IPS-18a (cell line): ENCODE data around the gene POLN.

Source experiments
- H3K27ac ChIP-seq: one replicate; pipeline ENCODE4 v1.5.1; 2013; ENCODE audit warnings: low read length
- H3K27me3 ChIP-seq: one replicate; pipeline ENCODE4 v1.6.1; 2013; ENCODE audit warnings: mild to moderate bottlenecking, low read length; ENCODE audit not compliant: control insufficient read depth, insufficient read depth
- H3K36me3 ChIP-seq: one replicate; pipeline ENCODE4 v1.6.1; 2013; ENCODE audit warnings: low read depth, low read length; ENCODE audit not compliant: control insufficient read depth
- H3K4me1 ChIP-seq: one replicate; pipeline ENCODE4 v1.6.1; 2013; ENCODE audit warnings: low read depth, low read length; ENCODE audit not compliant: control insufficient read depth
- H3K4me3 ChIP-seq: one replicate; pipeline ENCODE4 v1.5.1; 2013; ENCODE audit warnings: low read length
- H3K9ac ChIP-seq: one replicate; pipeline ENCODE4 v1.6.1; 2013; ENCODE audit warnings: mild to moderate bottlenecking, low read length, moderate library complexity
- H3K9me3 ChIP-seq: one replicate; pipeline ENCODE4 v1.6.1; 2013; ENCODE audit warnings: low read depth, low read length; ENCODE audit not compliant: control insufficient read depth

Gene POLN

DNA sequence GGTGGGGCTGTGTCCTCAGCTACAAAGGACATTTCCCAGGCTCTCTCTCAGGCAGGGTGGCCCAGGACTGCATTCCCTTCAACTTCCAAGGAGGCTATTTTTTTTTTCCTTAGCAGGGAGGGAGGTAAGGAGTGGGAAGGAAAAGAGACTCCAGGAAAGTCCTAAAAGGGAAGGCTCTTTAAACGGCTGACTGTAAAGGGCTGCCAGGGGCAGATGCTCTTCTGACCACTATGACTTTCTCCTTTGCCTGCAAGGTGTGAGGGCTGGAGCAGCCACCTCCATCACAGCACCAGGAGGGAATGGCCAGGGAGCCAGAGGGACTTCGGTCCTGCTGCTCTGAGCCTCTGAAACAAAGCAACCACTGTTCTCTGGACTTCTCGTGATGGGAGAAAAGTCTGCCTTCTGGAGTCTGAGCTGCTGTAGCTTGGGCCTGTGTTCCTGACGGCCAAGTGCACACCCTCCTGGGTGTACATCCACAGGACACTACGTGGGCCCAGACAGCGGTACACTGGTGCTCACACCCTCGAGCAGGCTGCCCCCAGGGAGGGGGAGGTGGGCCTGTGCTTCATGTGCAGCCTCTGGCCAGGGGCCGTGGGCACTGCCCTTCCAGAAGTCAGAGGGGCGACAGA lies 164.9 kb downstream of the POLN start:
- H3K9ac ChIP-seq, result no peak overlapping the region
- peaks cover 4% of the 10 kb centered on the region for H3K4me1 ChIP-seq
- no peaks in the 10 kb centered on the region for H3K27me3 ChIP-seq
- H3K36me3 ChIP-seq, result no peaks in the 10 kb centered on the region
- no peak overlapping the region for H3K27ac ChIP-seq
- H3K9me3 ChIP-seq, result no peaks in the 10 kb centered on the region
- no peak overlapping the region for H3K4me3 ChIP-seq

- no peak overlapping the region for H3K4me3 ChIP-seq
- no peaks in the 10 kb centered on the region for H3K36me3 ChIP-seq
- no peaks in the 10 kb centered on the region for H3K27me3 ChIP-seq
- peaks cover 9% of the 10 kb centered on the region for H3K4me1 ChIP-seq
- H3K27ac ChIP-seq, result no peak overlapping the region
- no peaks in the 10 kb centered on the region for H3K9me3 ChIP-seq
- H3K9ac ChIP-seq, result no peak overlapping the region
Observed at GRCh38 chr4:2075987-2076907, 165.7 kb downstream of the POLN start.

GRCh38 chr4:2075171-2075986 lies 166.5 kb downstream of the POLN start:
- H3K9ac ChIP-seq, result no peak overlapping the region
- H3K27me3 ChIP-seq, result no peaks in the 10 kb centered on the region
- H3K4me3 ChIP-seq, result no peak overlapping the region
- H3K27ac ChIP-seq, result no peak overlapping the region
- peaks cover 9% of the 10 kb centered on the region for H3K4me1 ChIP-seq
- no peaks in the 10 kb centered on the region for H3K36me3 ChIP-seq
- no peaks in the 10 kb centered on the region for H3K9me3 ChIP-seq

- H3K4me3 ChIP-seq, result no peak overlapping the region
- no peak overlapping the region for H3K27ac ChIP-seq
- no peaks in the 10 kb centered on the region for H3K36me3 ChIP-seq
- no peaks in the 10 kb centered on the region for H3K27me3 ChIP-seq
- H3K9me3 ChIP-seq, result no peaks in the 10 kb centered on the region
- peaks cover 9% of the 10 kb centered on the region for H3K4me1 ChIP-seq
- no peak overlapping the region for H3K9ac ChIP-seq
Observed at GRCh38 chr4:2074588-2074987, 167.3 kb downstream of the POLN start.

DNA sequence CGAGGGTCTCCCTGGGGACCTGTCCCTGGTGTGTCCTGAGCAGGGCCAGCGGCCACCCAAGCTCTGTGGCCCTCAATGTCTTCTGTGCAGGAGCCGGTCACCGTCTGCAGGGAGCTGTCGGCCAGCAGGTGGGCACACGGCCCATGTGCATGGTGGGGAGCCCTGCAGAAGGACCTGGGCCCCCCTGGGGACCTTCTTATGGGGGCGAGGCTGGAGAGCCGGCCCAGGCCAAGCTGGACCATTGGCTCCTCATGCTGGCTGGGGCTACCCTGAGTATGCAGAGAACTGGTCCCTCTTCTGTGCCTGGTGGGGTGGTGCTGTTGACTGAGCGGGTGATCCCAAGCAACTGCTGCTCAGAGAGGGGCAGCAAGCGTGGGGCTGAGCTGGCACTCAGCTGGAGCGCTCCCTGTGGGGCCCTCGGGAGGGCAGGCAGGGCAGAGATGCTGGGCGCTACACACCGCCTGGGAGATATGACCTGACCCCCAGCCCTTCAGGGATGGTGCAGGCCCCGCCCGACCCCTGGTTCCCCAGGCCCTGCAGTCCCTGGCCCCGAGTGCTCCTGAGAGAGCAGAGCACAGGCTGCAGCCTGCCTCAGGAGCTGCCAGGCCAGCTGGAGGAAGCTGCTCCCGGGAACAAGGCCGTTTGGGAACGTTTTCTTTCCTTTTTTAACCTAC lies 168.0 kb downstream of the POLN start:
- no peaks in the 10 kb centered on the region for H3K9me3 ChIP-seq
- peaks cover 9% of the 10 kb centered on the region for H3K4me1 ChIP-seq
- no peak overlapping the region for H3K27ac ChIP-seq
- no peak overlapping the region for H3K9ac ChIP-seq
- no peaks in the 10 kb centered on the region for H3K27me3 ChIP-seq
- no peak overlapping the region for H3K4me3 ChIP-seq
- H3K36me3 ChIP-seq, result no peaks in the 10 kb centered on the region

DNA sequence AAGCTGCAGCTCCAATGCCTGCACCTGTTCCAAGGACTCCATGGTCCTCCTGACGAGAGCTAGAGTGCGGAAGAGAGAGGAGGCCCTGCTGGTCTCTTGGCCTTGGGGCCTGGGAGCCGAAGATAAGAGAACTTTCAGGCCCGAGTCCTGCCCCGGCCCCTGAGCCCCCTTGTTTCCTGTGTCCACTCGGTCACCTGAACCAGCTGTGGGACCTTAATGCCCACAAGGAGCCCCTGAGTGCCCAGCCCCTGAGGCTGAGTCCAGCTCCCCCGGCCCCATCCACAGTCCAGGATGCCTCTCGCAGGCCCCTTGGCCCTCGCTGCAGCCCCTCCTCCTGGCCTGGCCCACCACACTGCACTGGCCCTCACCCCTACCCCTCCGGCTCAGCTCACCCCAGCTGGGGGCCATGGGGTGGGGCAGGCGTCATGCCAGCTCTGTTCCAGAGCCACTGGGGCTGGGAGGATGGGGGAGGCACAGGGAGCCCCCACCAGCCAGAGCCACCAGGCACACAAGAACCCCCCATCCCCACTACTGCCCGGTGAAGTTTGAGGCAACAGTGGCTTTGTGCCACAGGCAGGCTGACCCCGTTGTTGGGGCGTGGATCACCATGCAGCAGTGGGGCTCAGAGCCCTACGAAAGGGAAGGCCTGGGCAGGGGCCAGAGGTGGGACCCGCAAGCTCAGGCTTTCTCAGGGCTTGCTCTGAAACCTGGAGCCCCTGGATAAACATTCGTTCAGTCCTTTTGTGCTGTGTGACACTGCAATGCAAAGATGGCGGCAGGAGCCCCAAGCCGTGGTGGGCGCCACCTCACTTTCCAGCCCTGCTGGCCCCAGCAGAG lies 168.7 kb downstream of the POLN start:
- Histone ChIP-seq H3K4me3 (no peak overlapping the region), H3K9me3 (no peaks in the 10 kb centered on the region), H3K27me3 (no peaks in the 10 kb centered on the region), H3K4me1 (peaks cover 9% of the 10 kb centered on the region), H3K27ac (no peak overlapping the region), H3K36me3 (no peaks in the 10 kb centered on the region), H3K9ac (no peak overlapping the region)

DNA sequence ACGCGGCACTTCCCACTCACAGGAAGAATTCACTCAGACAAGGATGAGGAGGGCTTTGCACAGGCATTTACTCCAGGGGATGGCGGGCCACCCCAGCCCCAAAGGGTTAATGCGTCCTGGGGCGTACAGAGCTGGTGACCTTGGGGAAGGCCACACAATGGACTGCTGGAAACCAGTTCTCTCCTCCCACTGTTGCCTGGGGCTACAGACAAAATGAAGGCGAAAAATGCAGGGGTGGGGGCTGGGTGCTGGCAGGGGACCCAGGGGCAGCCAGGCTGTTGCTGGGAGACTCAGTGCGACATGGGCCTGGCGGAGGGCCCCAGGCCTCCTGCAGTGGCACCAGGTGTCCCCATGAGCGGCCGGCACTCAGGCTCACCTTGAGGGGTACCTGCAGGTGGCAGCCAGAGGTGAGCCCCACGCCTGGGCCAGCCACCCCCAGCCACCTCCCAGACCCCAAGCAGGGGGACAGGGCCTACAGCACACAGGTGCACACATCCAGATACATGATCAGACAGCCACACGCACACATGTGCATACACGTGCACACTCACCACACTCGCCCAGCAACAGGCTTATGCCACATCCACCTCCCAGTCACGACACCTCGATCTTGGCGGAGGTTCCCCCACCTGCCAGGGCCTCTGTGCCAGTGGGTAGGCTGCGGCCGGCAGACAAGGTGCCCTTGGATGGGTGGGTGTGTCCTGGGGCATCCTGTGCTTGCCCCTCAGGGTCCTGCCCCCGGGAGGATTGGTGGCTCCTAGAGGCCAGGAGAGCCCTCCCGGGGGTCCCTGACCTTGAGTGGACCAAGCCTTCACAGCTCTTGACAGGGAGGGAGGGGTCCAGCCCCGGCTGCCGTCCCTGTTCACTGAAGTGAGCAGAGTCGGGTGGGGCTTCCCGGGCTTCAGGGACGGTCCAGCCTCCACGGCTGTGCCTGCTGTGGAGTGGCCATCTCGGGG lies 169.7 kb downstream of the POLN start:
- Histone ChIP-seq H3K9ac (no peak overlapping the region), H3K9me3 (no peaks in the 10 kb centered on the region), H3K4me3 (no peak overlapping the region), H3K27me3 (no peaks in the 10 kb centered on the region), H3K27ac (no peak overlapping the region), H3K36me3 (no peaks in the 10 kb centered on the region), H3K4me1 (peaks cover 9% of the 10 kb centered on the region)

DNA sequence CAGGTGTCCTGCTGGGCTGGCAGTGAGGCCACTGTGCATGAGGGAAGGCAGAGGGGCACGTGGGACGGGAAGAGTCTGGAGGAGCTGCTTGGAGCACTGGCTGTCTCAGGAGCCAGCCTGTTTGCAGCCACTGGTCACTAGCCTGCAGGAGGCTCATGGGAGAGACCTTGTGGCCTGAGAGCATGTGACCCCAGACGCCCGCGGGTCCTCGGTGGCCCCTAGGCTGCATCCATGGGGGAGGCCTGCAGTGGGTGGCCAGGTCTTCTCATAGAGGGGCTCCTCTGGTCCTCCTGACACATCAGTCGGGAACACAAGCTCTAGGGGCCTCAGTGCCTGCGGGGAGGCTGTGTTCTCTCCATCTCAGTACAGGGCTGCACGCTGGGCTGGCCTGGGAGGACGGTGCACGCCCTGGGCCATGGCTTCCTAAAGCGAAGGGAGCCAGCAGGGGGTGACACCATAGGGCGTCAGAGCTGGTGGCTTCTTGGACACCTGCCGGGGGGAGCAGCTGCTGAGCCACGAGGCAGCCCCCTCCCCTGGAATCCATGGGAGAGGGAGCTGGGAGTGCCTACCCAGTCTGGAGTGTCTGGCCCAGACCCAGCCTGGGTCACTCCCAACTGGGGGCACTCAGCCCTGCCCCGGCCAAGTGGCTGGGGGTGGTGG lies 170.5 kb downstream of the POLN start:
- Histone ChIP-seq H3K27me3 (no peaks in the 10 kb centered on the region), H3K9me3 (no peaks in the 10 kb centered on the region), H3K4me1 (peaks cover 9% of the 10 kb centered on the region), H3K36me3 (no peaks in the 10 kb centered on the region), H3K4me3 (no peak overlapping the region), H3K27ac (no peak overlapping the region), H3K9ac (no peak overlapping the region)

DNA sequence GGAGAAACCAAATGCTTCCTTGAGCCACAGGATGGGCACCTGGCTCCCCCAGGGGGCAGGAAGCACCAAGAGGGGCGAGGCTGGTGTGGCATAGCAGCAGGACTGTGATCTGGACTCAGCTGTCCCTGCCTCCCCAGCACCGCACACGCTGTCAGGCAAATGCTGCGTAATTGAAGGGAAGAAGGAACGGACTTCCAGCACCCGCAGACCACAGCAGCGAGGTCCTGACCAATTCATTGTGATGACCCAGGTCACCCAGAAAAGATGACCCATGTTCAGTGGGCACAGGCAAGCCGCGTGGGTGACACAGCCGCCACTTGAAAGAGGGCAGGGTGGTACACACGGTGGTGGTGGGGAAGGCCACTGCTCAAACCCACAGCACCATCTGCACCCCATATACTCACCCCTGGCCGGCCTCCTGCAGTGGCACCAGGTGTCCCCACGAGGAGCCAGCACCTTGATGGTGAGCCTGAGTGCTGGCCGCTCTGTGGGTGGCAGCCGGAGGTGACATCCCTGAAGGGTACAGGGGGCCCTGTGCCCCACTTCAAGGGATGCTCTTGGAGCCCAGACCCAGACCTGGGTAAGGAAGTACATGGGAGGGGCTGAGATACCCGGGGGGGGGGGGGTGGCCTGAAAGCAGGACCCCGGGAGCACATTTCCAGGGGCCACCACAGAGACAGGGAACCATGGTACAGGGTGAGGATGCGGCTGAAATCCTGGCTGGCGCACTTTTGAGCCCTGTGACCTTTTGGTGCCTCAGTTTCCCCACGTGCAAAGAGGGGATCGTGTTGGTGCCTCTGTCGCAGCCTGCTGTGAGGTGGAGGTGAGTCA lies 171.3 kb downstream of the POLN start:
- H3K27ac ChIP-seq, result no peak overlapping the region
- H3K4me1 ChIP-seq, result peaks cover 9% of the 10 kb centered on the region
- H3K9ac ChIP-seq, result no peak overlapping the region

More for the DNA sequence above, 171.3 kb downstream of the POLN start:
- no peaks in the 10 kb centered on the region for H3K9me3 ChIP-seq
- H3K27me3 ChIP-seq, result no peaks in the 10 kb centered on the region
- H3K4me3 ChIP-seq, result no peak overlapping the region
- H3K36me3 ChIP-seq, result no peaks in the 10 kb centered on the region
